GM12878 (cell line): ENCODE results near the gene TRAPPC2. TPM values are rescaled to one million over a fixed set of nuclear protein-coding genes. Genes with fewer than 3 reads are reported as not detected.

Experiments used
- BACH1 ChIP-seq: fragments of 450-650 bp; IDR thresholded peaks from 2 replicates; pipeline ENCODE4 v1.6.1; 2017; ENCODE audit warnings: mild to moderate bottlenecking, borderline replicate concordance
- BMI1 ChIP-seq: fragments of 450-650 bp; IDR thresholded peaks from 2 replicates; pipeline ENCODE4 v1.6.1; 2016; ENCODE audit warnings: mild to moderate bottlenecking, moderate library complexity, borderline replicate concordance
- CHD2 ChIP-seq: IDR thresholded peaks from 2 replicates; pipeline ENCODE4 v1.6.1; 2011; ENCODE audit warnings: low read depth, low read length, improper control_type of control experiment, borderline replicate concordance
- FOXM1 ChIP-seq: IDR thresholded peaks from 2 replicates; pipeline ENCODE4 v1.6.1; 2012; ENCODE audit warnings: low read depth, mild to moderate bottlenecking, inconsistent platforms, low read length, moderate library complexity
- JUNB ChIP-seq: IDR thresholded peaks from 2 replicates; pipeline ENCODE4 v1.6.1; 2016; ENCODE audit warnings: antibody characterized with exemption, mild to moderate bottlenecking
- KLF5 ChIP-seq: fragments of 450-650 bp; IDR thresholded peaks from 2 replicates; pipeline ENCODE4 v1.6.1; 2014; ENCODE audit warnings: mild to moderate bottlenecking; ENCODE audit not compliant: partially characterized antibody
- MYB ChIP-seq: fragments of 150-350 bp; IDR thresholded peaks from 2 replicates; pipeline ENCODE4 v1.6.1; 2014; ENCODE audit warnings: mild to moderate bottlenecking, low read depth, low read length, borderline replicate concordance
- MYC ChIP-seq: IDR thresholded peaks from 2 replicates; pipeline ENCODE4 v1.6.1; 2011; ENCODE audit warnings: mild to moderate bottlenecking, low read length, moderate library complexity, inconsistent platforms; ENCODE audit not compliant: insufficient read depth, insufficient replicate concordance, insufficient read length, severe bottlenecking
- NR2C1 ChIP-seq: fragments of 450-650 bp; IDR thresholded peaks from 2 replicates; pipeline ENCODE4 v1.6.1; 2017; ENCODE audit warnings: antibody characterized with exemption, mild to moderate bottlenecking, moderate library complexity
- NR2F1 ChIP-seq: fragments of 450-650 bp; conservative IDR thresholded peaks from 2 replicates; pipeline ENCODE4 v1.6.1; 2017; ENCODE audit warnings: mild to moderate bottlenecking
- PML ChIP-seq: IDR thresholded peaks from 2 replicates; pipeline ENCODE4 v1.6.1; 2012; ENCODE audit warnings: low read length, inconsistent platforms
- RFX5 ChIP-seq: IDR thresholded peaks from 2 replicates; pipeline ENCODE4 v1.6.1; 2011; ENCODE audit warnings: low read depth, low read length, improper control_type of control experiment
- SP1 ChIP-seq: IDR thresholded peaks from one replicate; pipeline ENCODE4 v1.6.1; 2011; ENCODE audit warnings: low read depth, low read length
- SUZ12 ChIP-seq: fragments of 200-600 bp; sonication (generic); IDR thresholded peaks from one replicate; pipeline ENCODE4 v1.6.1; 2018; ENCODE audit warnings: antibody characterized with exemption, mild to moderate bottlenecking; ENCODE audit not compliant: unreplicated experiment
- TAF1 ChIP-seq: IDR thresholded peaks from 2 replicates; pipeline ENCODE4 v1.6.1; 2011; ENCODE audit warnings: mild to moderate bottlenecking, low read depth, low read length, borderline replicate concordance
- WRNIP1 ChIP-seq: IDR thresholded peaks from 2 replicates; pipeline ENCODE4 v1.6.1; 2011; ENCODE audit warnings: low read depth, low read length, improper control_type of control experiment, borderline replicate concordance
- YY1 ChIP-seq: IDR thresholded peaks from 2 replicates; pipeline ENCODE4 v1.6.1; 2011; ENCODE audit warnings: low read depth, mild to moderate bottlenecking, low read length
- polyA plus RNA-seq, 11 experiments: library from polyadenylated mRNA; depleted of rRNA in 4 of 11; unstranded in 6 of 11; stranded (reverse) in 5 of 11; fragments of >200 nt; fragmentation: Nextera tagmentation in 4 of 11; fragmentation: Illumina TruSeq in 1 of 11; extraction: Ambion mirVana in 4 of 11; extraction: Trizol in 1 of 11; gene quantifications; 1 replicate in 1 of 11; 2 replicates in 10 of 11; pipeline versions ENCODE4 v1.2.1 to v1.2.3, GENCODE V29; 2011 to 2016; ENCODE audit warnings: inconsistent platforms in 2 of 11, missing spikeins in 2 of 11, low read depth in 1 of 11
- total RNA-seq, 4 experiments: library from RNA; depleted of rRNA in 3 of 4; stranded (reverse); fragments of >200 nt in 3 of 4; fragmentation: Illumina TruSeq in 1 of 4; extraction: Trizol in 1 of 4; gene quantifications; 2 replicates each; pipeline versions ENCODE4 v1.2.1 to v1.2.3, GENCODE V29; 2013 to 2021
- TF ChIP-seq, protein P1 (sequence below): IDR thresholded peaks from 2 replicates; pipeline ENCODE4 v1.6.1; 2011; ENCODE audit warnings: low read depth, low read length, improper control_type of control experiment, borderline replicate concordance
- TF ChIP-seq, protein P2 (sequence below): fragments of 450-650 bp; IDR thresholded peaks from 2 replicates; pipeline ENCODE4 v1.6.1; 2017; ENCODE audit warnings: mild to moderate bottlenecking, moderate library complexity
- TF ChIP-seq, protein P3 (sequence below): fragments of 450-650 bp; formaldehyde crosslinking; IDR thresholded peaks from 2 replicates; pipeline ENCODE4 v1.4.0; 2022; ENCODE audit warnings: mild to moderate bottlenecking, moderate library complexity
- TF ChIP-seq, protein P4 (sequence below): IDR thresholded peaks from 2 replicates; pipeline ENCODE4 v1.6.1; 2011; ENCODE audit warnings: mild to moderate bottlenecking, low read depth, low read length, moderate library complexity; ENCODE audit not compliant: insufficient replicate concordance

Gene TRAPPC2
- total and polyA plus RNA-seq, 10 of the 15 experiments (the other 5 are each of a cell fraction or from before 2014, with no cell fraction given): 12.4 to 28.4 (median 21.3) TPM

DNA sequence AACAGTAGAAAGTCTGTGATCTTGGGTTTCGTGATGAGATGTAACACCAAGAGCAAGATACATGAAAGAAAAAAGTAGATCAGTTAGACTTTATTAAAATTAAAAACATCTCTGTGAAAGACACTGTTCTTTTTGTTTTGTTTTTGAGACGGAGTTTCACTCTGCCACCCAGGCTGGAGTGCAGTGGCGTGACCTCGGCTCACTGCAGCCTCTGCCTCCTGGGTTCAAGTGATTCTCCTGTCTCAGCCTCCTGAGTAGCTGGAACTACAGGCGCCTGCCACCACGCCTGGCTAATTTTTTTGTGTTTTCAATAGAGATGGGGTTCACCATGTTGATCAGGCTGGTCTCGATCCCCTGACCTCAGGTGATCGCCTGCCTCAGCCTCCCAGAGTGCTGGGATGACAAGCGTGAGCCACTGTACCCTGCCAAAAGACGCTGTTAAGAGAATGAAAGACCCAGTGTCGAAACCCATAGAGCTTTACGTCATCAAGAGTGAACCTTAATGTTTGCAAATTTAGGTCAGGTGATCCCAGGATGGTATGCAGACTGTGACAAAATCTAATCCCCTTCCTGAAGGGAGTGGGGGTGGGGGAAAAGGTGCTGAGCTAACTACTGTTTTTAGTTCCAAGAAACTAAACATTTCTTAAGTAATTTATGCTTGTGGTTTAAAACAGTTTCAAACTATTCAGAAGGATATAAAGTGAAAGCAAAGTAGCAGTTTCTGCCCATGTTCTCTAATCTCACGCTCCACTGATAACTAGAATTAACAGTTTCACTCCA, 8.2 kb upstream of the TRAPPC2 start (continued):
- TF ChIP-seq, protein P1, sequence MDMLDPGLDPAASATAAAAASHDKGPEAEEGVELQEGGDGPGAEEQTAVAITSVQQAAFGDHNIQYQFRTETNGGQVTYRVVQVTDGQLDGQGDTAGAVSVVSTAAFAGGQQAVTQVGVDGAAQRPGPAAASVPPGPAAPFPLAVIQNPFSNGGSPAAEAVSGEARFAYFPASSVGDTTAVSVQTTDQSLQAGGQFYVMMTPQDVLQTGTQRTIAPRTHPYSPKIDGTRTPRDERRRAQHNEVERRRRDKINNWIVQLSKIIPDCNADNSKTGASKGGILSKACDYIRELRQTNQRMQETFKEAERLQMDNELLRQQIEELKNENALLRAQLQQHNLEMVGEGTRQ: peak; percentile 54; the same call in 1 of the 2 replicates
- TF ChIP-seq, protein P2, sequence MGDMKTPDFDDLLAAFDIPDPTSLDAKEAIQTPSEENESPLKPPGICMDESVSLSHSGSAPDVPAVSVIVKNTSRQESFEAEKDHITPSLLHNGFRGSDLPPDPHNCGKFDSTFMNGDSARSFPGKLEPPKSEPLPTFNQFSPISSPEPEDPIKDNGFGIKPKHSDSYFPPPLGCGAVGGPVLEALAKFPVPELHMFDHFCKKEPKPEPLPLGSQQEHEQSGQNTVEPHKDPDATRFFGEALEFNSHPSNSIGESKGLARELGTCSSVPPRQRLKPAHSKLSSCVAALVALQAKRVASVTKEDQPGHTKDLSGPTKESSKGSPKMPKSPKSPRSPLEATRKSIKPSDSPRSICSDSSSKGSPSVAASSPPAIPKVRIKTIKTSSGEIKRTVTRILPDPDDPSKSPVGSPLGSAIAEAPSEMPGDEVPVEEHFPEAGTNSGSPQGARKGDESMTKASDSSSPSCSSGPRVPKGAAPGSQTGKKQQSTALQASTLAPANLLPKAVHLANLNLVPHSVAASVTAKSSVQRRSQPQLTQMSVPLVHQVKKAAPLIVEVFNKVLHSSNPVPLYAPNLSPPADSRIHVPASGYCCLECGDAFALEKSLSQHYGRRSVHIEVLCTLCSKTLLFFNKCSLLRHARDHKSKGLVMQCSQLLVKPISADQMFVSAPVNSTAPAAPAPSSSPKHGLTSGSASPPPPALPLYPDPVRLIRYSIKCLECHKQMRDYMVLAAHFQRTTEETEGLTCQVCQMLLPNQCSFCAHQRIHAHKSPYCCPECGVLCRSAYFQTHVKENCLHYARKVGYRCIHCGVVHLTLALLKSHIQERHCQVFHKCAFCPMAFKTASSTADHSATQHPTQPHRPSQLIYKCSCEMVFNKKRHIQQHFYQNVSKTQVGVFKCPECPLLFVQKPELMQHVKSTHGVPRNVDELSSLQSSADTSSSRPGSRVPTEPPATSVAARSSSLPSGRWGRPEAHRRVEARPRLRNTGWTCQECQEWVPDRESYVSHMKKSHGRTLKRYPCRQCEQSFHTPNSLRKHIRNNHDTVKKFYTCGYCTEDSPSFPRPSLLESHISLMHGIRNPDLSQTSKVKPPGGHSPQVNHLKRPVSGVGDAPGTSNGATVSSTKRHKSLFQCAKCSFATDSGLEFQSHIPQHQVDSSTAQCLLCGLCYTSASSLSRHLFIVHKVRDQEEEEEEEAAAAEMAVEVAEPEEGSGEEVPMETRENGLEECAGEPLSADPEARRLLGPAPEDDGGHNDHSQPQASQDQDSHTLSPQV: peak; percentile 16; the same call in 1 of the 2 replicates
- TF ChIP-seq RFX5: no peak
- TF ChIP-seq JUNB: peak; percentile 62
- TF ChIP-seq PML: 0 out of 2 replicates have a peak, but pooled peaks have one; percentile 25
- no peak for TF ChIP-seq BMI1
- TF ChIP-seq KLF5: peak; percentile 25
- no peak for TF ChIP-seq TAF1
- TF ChIP-seq SUZ12: no peak
- no peak for TF ChIP-seq YY1
- peak; percentile 45; the same call in 1 of the 2 replicates for TF ChIP-seq BACH1
- TF ChIP-seq NR2F1: peak; percentile 58
- TF ChIP-seq WRNIP1: no peak
- TF ChIP-seq CHD2: peak; percentile 70; the same call in 1 of the 2 replicates
- no peak for TF ChIP-seq MYB
- TF ChIP-seq SP1: no peak
- TF ChIP-seq NR2C1: no peak
- no peak for TF ChIP-seq MYC
- TF ChIP-seq, protein P3, sequence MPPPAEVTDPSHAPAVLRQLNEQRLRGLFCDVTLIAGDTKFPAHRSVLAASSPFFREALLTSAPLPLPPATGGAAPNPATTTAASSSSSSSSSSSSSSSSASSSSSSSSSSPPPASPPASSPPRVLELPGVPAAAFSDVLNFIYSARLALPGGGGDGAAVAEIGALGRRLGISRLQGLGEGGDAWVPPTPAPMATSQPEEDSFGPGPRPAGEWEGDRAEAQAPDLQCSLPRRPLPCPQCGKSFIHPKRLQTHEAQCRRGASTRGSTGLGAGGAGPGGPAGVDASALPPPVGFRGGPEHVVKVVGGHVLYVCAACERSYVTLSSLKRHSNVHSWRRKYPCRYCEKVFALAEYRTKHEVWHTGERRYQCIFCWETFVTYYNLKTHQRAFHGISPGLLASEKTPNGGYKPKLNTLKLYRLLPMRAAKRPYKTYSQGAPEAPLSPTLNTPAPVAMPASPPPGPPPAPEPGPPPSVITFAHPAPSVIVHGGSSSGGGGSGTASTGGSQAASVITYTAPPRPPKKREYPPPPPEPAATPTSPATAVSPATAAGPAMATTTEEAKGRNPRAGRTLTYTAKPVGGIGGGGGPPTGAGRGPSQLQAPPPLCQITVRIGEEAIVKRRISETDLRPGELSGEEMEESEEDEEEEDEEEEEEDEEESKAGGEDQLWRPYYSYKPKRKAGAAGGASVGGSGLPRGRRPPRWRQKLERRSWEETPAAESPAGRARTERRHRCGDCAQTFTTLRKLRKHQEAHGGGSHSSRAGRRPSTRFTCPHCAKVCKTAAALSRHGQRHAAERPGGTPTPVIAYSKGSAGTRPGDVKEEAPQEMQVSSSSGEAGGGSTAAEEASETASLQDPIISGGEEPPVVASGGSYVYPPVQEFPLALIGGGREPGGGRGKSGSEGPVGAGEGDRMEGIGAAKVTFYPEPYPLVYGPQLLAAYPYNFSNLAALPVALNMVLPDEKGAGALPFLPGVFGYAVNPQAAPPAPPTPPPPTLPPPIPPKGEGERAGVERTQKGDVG: no peak
- TF ChIP-seq, protein P4, sequence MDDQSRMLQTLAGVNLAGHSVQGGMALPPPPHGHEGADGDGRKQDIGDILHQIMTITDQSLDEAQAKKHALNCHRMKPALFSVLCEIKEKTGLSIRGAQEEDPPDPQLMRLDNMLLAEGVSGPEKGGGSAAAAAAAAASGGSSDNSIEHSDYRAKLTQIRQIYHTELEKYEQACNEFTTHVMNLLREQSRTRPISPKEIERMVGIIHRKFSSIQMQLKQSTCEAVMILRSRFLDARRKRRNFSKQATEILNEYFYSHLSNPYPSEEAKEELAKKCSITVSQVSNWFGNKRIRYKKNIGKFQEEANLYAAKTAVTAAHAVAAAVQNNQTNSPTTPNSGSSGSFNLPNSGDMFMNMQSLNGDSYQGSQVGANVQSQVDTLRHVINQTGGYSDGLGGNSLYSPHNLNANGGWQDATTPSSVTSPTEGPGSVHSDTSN: no peak
- TF ChIP-seq FOXM1: peak; percentile 79; the same call in 1 of the 2 replicates
